ENCODE data around the gene HHAT.

HHAT gene

DNA sequence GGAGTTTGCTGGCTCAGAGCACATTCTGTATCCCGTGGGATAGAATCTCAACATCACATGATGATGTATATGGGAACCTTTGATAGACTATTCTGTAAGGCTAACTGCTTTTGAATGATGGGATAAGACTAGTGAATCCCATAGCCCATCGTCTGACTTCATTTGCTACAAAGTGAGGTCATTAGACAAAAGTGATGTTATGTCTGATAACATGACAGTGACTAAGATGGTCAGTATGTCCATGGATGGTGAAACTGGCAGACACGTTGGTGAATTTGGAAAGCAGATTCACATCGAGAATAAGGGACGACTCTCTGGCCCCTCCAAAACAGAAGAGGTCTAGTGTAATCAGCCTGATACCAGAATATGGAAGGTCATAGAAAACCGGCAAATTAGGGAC lies 108.4 kb downstream of the HHAT start:
- TF ChIP-seq, protein P1, sequence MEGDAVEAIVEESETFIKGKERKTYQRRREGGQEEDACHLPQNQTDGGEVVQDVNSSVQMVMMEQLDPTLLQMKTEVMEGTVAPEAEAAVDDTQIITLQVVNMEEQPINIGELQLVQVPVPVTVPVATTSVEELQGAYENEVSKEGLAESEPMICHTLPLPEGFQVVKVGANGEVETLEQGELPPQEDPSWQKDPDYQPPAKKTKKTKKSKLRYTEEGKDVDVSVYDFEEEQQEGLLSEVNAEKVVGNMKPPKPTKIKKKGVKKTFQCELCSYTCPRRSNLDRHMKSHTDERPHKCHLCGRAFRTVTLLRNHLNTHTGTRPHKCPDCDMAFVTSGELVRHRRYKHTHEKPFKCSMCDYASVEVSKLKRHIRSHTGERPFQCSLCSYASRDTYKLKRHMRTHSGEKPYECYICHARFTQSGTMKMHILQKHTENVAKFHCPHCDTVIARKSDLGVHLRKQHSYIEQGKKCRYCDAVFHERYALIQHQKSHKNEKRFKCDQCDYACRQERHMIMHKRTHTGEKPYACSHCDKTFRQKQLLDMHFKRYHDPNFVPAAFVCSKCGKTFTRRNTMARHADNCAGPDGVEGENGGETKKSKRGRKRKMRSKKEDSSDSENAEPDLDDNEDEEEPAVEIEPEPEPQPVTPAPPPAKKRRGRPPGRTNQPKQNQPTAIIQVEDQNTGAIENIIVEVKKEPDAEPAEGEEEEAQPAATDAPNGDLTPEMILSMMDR (IDR thresholded peaks at IDR 0.05; ENCODE audit: low read depth, low read length, missing control alignments): no peak
- no peak for DNase-seq (ENCODE audit: extremely low read depth, low read depth)
- H3K4me3 ChIP-seq (replicated peaks; ENCODE audit: low read depth, low read length): no peak overlapping the region

DNA sequence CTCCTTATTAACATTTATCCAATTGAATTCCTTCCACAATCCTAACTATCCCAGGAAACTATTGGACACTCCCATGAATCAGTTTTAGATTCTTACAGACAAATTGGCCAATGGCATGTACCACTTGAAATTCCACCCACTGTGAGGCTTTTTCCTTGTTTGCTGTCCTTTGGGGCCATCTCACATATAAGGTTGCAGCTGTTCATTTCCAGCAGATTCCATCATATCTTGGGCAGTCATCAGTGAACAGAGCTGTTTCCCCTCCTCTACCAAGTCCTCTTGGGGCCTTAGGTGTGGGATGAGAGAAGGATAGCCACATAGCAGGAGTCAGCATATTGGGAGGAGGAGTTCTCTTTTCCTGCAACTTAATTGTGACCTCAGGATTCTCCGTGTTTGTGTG lies 109.1 kb downstream of the HHAT start:
- TF ChIP-seq, protein P1 (IDR thresholded peaks at IDR 0.05; ENCODE audit: low read depth, low read length, missing control alignments): no peak
- no peak overlapping the region for H3K4me3 ChIP-seq (replicated peaks; ENCODE audit: low read depth, low read length)
- no peak for DNase-seq (ENCODE audit: extremely low read depth, low read depth)

DNA sequence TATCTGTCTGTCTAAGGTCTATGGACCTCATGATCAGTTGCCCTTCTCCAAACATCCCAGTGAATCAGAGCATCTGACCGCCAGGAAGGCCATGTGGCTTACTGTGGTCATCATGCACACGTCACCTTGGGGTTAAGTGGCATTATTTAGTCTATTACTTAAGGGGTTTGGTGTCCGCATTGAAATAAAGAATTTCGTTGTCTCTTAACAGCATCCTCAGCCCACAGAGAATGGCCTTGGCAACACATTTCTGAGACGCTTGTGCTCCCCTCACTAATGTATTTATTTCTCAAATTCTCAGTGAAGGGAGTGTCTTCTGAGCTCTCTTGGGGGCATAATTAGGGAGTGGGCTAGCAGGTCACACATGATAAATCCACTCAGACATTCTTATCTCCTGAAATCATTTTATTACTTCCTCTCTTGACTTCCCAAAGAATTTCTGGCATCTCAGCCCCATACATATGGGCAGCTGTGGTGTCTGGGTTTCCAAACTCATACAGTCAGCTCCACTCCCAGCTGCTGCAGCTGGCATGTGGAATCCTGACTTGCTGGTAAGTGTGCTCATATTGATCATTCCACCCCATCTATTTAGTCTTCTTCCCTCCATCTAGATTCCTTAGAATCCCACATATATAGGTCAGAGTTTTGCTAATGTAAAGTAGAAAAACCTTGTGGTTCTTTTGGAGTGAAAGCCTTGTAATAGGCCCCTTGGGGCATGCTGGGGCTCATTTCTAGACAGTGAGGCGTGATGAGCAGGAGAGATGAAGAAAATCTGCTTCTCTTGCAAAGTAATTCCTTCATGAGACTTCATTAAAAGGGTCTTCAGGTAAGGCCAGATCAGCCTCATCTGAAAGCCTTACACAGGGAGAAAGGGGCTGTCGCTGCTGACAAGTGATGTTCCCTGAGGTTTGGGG lies 110.5 kb downstream of the HHAT start:
- TF ChIP-seq, protein P1 (IDR thresholded peaks at IDR 0.05; ENCODE audit: low read depth, low read length, missing control alignments): no peak
- no peak overlapping the region for H3K4me3 ChIP-seq (replicated peaks; ENCODE audit: low read depth, low read length)
- DNase-seq (ENCODE audit: extremely low read depth, low read depth): peak; percentile 83

DNA sequence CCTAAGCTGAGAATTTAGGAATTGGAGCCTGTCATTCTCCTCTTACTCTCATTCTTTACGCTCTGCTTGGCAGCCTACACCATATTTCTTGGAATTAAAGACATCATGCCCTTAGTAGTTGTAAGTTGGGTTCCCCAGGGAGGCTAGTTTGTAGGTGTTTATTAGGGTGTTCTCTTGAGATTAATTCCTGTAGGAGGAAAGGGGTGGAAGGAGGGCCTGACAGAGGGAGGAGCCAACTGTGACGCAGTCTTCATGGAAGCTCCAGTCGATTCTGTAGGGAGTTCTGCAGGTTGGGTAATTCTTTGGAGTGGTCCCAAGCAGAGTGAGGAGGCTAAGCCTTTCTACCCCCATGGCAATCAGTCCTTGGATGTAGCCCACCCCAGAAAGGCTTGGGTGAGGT lies 111.4 kb downstream of the HHAT start:
- no peak for DNase-seq (ENCODE audit: extremely low read depth, low read depth)
- H3K4me3 ChIP-seq (replicated peaks; ENCODE audit: low read depth, low read length): no peak overlapping the region
- TF ChIP-seq, protein P1 (IDR thresholded peaks at IDR 0.05; ENCODE audit: low read depth, low read length, missing control alignments): no peak

DNA sequence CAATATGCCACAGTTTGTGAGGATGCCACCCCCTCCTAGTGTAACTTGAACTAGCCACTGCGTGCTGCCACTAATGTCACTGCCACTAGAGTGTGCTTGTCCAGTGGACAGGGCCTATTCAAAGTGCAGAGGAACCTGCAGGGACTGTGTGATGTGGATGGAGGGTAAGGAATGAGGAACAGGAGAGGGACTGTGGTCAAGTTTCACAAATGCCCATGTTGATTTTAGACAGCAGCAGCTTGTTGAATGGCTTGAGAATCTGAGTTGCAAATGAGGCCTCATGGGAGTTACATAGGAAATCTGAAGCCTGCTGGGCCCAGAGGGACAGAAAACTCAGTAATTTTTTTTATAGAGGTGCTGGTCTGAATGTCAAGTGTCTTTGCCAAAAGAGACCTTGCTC lies 112.3 kb downstream of the HHAT start:
- TF ChIP-seq, protein P1 (IDR thresholded peaks at IDR 0.05; ENCODE audit: low read depth, low read length, missing control alignments): no peak
- DNase-seq (ENCODE audit: extremely low read depth, low read depth): no peak
- H3K4me3 ChIP-seq (replicated peaks; ENCODE audit: low read depth, low read length): no peak overlapping the region

DNA sequence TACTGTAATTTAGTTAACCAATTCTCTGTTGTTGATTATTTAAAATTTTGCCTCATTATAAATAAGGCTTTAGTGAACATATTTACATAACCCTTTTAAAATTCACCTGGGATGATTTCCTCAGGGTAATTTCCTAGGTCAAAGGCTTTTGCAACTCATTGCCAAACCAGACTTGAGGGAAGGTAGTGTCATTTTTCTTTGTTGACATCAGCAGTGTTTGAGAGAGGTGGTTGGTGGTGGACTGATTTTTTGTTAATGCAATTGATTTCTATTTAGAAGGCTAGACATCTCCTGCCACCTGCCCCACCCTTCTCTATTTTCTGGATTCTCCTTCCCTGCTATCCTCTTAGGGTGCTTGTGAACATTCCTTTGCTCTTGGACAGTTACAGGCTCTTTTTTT lies 116.8 kb downstream of the HHAT start:
- H3K4me3 ChIP-seq (replicated peaks; ENCODE audit: low read depth, low read length): no peak overlapping the region
- DNase-seq (ENCODE audit: extremely low read depth, low read depth): no peak
- TF ChIP-seq, protein P1 (IDR thresholded peaks at IDR 0.05; ENCODE audit: low read depth, low read length, missing control alignments): no peak

All from HFF-Myc (cell line).